Gastrocnemius medialis (tissue), 4 donors: Measurements from ENCODE around the gene KIF26B. TPM values are rescaled to one million over a fixed set of nuclear protein-coding genes. Genes with fewer than 3 reads are reported as not detected.

Source experiments
- ATAC-seq, 2 donors: fragments of 150-250 bp; one replicate each; pipeline ENCODE4 v1.9.1; 2016
- DNase-seq, 2 donors: peaks; one replicate each; pipeline ENCODE4 v3.0.0-alpha.2; 2019
- H3K27ac ChIP-seq, 4 donors: fragments of 200-600 bp; sonication (generic); 1 replicate in 1 of 4; 2 replicates in 3 of 4; pipeline ENCODE4 v1.5.1; 2016 to 2018; ENCODE audit warnings: mild to moderate bottlenecking in 2 of 4, moderate library complexity in 1 of 4
- H3K27me3 ChIP-seq, 3 donors: fragments of 200-600 bp; sonication (generic) in 2 of 3; 1 replicate in 1 of 3; 2 replicates in 2 of 3; pipeline versions ENCODE4 v1.5.1 to v1.6.0; 2016 to 2019; ENCODE audit warnings: mild to moderate bottlenecking in 1 of 3, moderate library complexity in 1 of 3
- H3K36me3 ChIP-seq, 2 donors: fragments of 200-600 bp; sonication (generic) in 1 of 2; one replicate each; pipeline ENCODE4 v1.5.1; 2017 to 2018
- H3K4me1 ChIP-seq, 2 donors: fragments of 200-600 bp; sonication (generic) in 1 of 2; one replicate each; pipeline ENCODE4 v1.5.1; 2016 to 2017; ENCODE audit warnings: mild to moderate bottlenecking in 2 of 2
- H3K4me3 ChIP-seq, 4 donors: fragments of 200-600 bp; sonication (generic) in 3 of 4; 1 replicate in 1 of 4; 2 replicates in 3 of 4; pipeline ENCODE4 v1.5.1; 2016 to 2019; ENCODE audit warnings: mild to moderate bottlenecking in 2 of 4
- H3K9me3 ChIP-seq, 3 donors: fragments of 200-600 bp; sonication (generic) in 2 of 3; 1 replicate in 1 of 3; 2 replicates in 2 of 3; pipeline ENCODE4 v1.5.1; 2016 to 2019
- POLR2A ChIP-seq, 2 donors: fragments of 450-650 bp; IDR thresholded peaks; one replicate each; pipeline ENCODE4 v1.6.1; 2017; ENCODE audit warnings: antibody characterized with exemption in 2 of 2, mild to moderate bottlenecking in 2 of 2, moderate library complexity in 2 of 2
- in situ Hi-C, 4 donors: fragments of 200-750 bp; cut with MboI; loops; one replicate each; pipeline versions ENCODE4 v1.15.0 to v1.8.0; 2017; ENCODE audit warnings: low sequenced_read_pairs in 4 of 4
- intact Hi-C: fragments of 100-400 bp; cut with DNase I; formaldehyde crosslinking; loops from one replicate; pipeline ENCODE4 v1.15.1; 2023; ENCODE audit warnings: low total_unique reads
- total RNA-seq, 4 donors: library from RNA; depleted of rRNA; stranded (reverse); fragments of >200 nt; gene quantifications; one replicate each; pipeline versions ENCODE4 v1.1.0 to v1.2.3, GENCODE V29; 2016
- TF ChIP-seq, protein P1 (sequence below), 5 experiments: fragments of 450-650 bp in 3 of 5; fragments of 200-600 bp in 2 of 5; sonication (generic) in 2 of 5; IDR thresholded peaks in 4 of 5; conservative IDR thresholded peaks in 1 of 5; 1 replicate in 4 of 5; 2 replicates in 1 of 5; pipeline ENCODE4 v1.5.1; 2016 to 2019; ENCODE audit warnings: antibody characterized with exemption in 5 of 5, mild to moderate bottlenecking in 3 of 5, moderate library complexity in 3 of 5

The KIF26B gene
- total RNA-seq, 4 donors from 2014 or later: 0.02 to 0.20 (median 0.10) TPM; not detected in 1

DNA sequence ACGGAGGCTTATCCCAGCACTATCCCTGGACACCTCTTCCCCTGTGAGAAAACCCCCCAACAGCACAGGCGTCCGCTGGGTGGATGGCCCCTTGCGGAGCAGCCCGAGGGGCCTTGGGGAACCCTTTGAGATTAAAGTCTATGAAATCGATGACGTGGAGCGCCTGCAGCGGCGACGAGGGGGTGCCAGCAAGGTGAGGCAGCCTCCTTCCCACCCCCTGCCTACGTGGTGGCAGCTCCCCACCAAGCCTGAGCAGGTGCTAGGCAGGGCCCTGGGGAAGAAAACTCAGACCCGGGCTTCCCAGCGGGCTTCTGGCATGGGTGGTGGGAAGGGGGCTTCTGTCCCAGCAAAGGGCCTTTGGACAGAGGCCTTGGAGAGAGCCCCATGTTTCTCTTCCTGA is 543.3 kb downstream of the KIF26B start:
- intact Hi-C loops (no loop called here), in situ Hi-C loops (no loop called here)
- Histone ChIP-seq H3K9me3 (no peaks in the 10 kb centered on the region), H3K27ac (no peak overlapping the region), H3K4me3 (no peak overlapping the region), H3K36me3 (no peaks in the 10 kb centered on the region), H3K27me3 (no peaks in the 10 kb centered on the region), H3K4me1 (no peaks in the 10 kb centered on the region)
- DNase-seq (no peak), ATAC-seq (no peak)
- TF ChIP-seq POLR2A (IDR thresholded peaks at IDR 0.05): no peak
- TF ChIP-seq, protein P1, sequence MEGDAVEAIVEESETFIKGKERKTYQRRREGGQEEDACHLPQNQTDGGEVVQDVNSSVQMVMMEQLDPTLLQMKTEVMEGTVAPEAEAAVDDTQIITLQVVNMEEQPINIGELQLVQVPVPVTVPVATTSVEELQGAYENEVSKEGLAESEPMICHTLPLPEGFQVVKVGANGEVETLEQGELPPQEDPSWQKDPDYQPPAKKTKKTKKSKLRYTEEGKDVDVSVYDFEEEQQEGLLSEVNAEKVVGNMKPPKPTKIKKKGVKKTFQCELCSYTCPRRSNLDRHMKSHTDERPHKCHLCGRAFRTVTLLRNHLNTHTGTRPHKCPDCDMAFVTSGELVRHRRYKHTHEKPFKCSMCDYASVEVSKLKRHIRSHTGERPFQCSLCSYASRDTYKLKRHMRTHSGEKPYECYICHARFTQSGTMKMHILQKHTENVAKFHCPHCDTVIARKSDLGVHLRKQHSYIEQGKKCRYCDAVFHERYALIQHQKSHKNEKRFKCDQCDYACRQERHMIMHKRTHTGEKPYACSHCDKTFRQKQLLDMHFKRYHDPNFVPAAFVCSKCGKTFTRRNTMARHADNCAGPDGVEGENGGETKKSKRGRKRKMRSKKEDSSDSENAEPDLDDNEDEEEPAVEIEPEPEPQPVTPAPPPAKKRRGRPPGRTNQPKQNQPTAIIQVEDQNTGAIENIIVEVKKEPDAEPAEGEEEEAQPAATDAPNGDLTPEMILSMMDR (IDR thresholded peaks at IDR 0.05 in 4 of 5, conservative IDR thresholded peaks at IDR 0.05 in 1 of 5): no peak

DNA sequence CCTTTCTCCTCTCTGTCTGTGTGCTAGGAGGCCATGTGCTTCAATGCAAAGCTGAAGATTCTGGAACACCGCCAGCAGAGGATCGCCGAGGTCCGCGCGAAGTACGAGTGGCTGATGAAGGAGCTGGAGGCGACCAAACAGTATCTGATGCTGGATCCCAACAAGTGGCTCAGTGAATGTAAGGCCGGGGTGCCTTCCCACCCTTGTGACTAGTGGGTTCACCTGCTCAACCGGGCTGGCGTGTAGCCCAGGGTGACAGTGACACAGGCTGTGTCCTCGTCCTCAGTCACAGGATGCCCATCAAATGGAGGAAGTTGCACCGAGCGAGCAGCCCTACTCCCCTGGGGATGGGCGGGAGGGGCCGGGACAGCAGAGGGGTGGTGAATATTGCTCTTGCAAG is 544.1 kb downstream of the KIF26B start:
- H3K9me3 ChIP-seq: no peaks in the 10 kb centered on the region
- H3K4me3 ChIP-seq: no peak overlapping the region
- no peak for ATAC-seq
- in situ Hi-C loops: no loop called here
- DNase-seq: no peak
- intact Hi-C loops: no loop called here
- no peaks in the 10 kb centered on the region for H3K27me3 ChIP-seq
- no peak overlapping the region for H3K27ac ChIP-seq
- no peaks in the 10 kb centered on the region for H3K36me3 ChIP-seq
- no peaks in the 10 kb centered on the region for H3K4me1 ChIP-seq
- no peak for TF ChIP-seq POLR2A (IDR thresholded peaks at IDR 0.05)
- TF ChIP-seq, protein P1 (IDR thresholded peaks at IDR 0.05 in 4 of 5, conservative IDR thresholded peaks at IDR 0.05 in 1 of 5): no peak

DNA sequence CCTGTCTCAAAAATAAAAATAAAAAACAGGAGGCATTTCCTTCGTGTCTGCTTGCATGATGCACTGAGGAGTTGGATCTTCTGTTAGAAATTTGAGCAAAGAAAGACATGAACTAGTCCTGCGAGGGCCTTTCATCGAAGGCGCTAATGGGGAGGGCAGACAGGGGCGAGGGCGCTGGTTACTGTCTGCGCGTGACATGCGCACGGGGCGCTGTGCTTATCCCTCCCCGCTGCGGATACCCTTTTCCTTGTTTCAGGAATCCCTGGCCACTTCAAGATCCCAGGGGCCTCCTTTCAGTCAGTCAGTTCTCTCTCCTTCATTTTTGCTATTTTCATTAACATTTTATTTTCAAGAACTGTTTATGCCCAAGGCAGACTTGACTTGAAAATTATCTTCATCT is 545.8 kb downstream of the KIF26B start:
- no peaks in the 10 kb centered on the region for H3K27me3 ChIP-seq
- TF ChIP-seq POLR2A (IDR thresholded peaks at IDR 0.05): no peak
- TF ChIP-seq, protein P1 (IDR thresholded peaks at IDR 0.05 in 4 of 5, conservative IDR thresholded peaks at IDR 0.05 in 1 of 5): no peak
- in situ Hi-C loops: no loop called here
- DNase-seq (no peak), ATAC-seq (no peak)
- H3K4me1 ChIP-seq: no peaks in the 10 kb centered on the region
- no peak overlapping the region for H3K4me3 ChIP-seq
- no peak overlapping the region for H3K27ac ChIP-seq
- no peaks in the 10 kb centered on the region for H3K36me3 ChIP-seq
- no peaks in the 10 kb centered on the region for H3K9me3 ChIP-seq
- intact Hi-C loops: no loop called here

DNA sequence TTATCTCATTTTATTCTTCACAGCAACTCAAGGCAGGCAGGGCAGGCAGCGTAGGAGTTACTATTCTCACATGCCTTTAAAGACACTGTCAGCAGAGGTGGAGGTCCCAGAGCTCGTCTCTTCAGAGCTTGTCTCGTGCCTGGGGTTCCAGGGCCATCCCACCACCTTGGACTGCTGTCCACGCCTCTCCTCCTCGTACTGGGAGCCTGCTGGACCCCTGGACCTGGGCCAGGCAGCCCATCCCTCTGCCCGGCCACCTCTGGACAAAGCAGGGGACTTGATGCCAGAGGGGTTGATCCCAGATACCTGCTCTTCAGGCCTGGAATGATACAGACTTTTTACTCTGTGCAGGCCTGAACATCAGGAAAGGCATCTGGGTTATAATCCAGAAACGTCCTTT is 546.8 kb downstream of the KIF26B start:
- TF ChIP-seq, protein P1 (IDR thresholded peaks at IDR 0.05 in 4 of 5, conservative IDR thresholded peaks at IDR 0.05 in 1 of 5): no peak
- no peak for TF ChIP-seq POLR2A (IDR thresholded peaks at IDR 0.05)
- no peak overlapping the region for H3K27ac ChIP-seq
- H3K4me1 ChIP-seq: no peaks in the 10 kb centered on the region
- DNase-seq: no peak
- ATAC-seq: no peak
- no peaks in the 10 kb centered on the region for H3K36me3 ChIP-seq
- H3K4me3 ChIP-seq: no peak overlapping the region
- H3K9me3 ChIP-seq: no peaks in the 10 kb centered on the region
- intact Hi-C loops: no loop called here
- no peaks in the 10 kb centered on the region for H3K27me3 ChIP-seq
- in situ Hi-C loops: no loop called here

DNA sequence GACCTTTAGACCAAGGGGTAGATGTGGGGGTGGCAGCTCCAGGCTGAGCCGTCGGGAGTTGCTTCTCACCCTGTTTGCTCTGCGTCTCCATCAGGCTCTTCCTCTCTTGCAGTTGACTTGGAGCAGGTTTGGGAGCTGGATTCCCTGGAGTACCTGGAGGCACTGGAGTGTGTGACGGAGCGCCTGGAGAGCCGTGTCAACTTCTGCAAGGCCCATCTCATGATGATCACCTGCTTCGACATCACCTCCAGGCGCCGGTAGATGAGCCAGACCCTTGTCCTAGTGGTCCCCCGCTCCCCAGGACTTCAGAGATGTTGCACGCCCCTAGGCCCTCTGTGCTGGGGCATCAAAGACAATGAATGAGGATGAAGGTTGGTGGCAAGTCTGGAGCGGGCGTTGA is 547.6 kb downstream of the KIF26B start:
- H3K36me3 ChIP-seq: no peaks in the 10 kb centered on the region
- no peaks in the 10 kb centered on the region for H3K9me3 ChIP-seq
- TF ChIP-seq, protein P1 (IDR thresholded peaks at IDR 0.05 in 4 of 5, conservative IDR thresholded peaks at IDR 0.05 in 1 of 5): no peak
- TF ChIP-seq POLR2A (IDR thresholded peaks at IDR 0.05): no peak
- ATAC-seq (no peak), DNase-seq (no peak)
- intact Hi-C loops: no loop called here
- no peaks in the 10 kb centered on the region for H3K27me3 ChIP-seq
- in situ Hi-C loops: no loop called here
- no peak overlapping the region for H3K4me3 ChIP-seq
- H3K27ac ChIP-seq: no peak overlapping the region
- H3K4me1 ChIP-seq: no peaks in the 10 kb centered on the region
